Measurements from ENCODE around the gene CLDN34. TPM values are rescaled to one million over a fixed set of nuclear protein-coding genes. Genes with fewer than 3 reads are reported as not detected.
A peak's percentile ranks its signal among the peaks of the same experiment; 100 is the strongest.

Gene CLDN34
- total RNA-seq, 4 donors from 2014 or later = not detected

GRCh38 chrX:10011261-10011931 is 44.2 kb downstream of the CLDN34 start:
- H3K36me3 ChIP-seq = no peaks in the 10 kb centered on the region
- no peak overlapping the region for H3K4me3 ChIP-seq
- peaks cover 0 to 24% (median 7%) of the 10 kb centered on the region in 3 donors for H3K4me1 ChIP-seq
- H3K27ac ChIP-seq = peak overlapping the region in 3 of 4 donors; percentile 2 to 43 (median 22)
- 52 to 58% methylated on average over 5 to 10 of the region's 10 CpGs for WGBS, 2 donors (ENCODE audit: low coverage in 1 of 2)
- no peaks in the 10 kb centered on the region for H3K27me3 ChIP-seq
- H3K9me3 ChIP-seq = no peaks in the 10 kb centered on the region
- no peak for TF ChIP-seq EP300 (IDR thresholded peaks at IDR 0.05)
- no peak for TF ChIP-seq POLR2A (IDR thresholded peaks at IDR 0.05)
- no peak for TF ChIP-seq CTCF (IDR thresholded peaks at IDR 0.05)
- no peak for TF ChIP-seq POLR2AphosphoS5 (IDR thresholded peaks at IDR 0.05)
- no peak for ATAC-seq

DNA sequence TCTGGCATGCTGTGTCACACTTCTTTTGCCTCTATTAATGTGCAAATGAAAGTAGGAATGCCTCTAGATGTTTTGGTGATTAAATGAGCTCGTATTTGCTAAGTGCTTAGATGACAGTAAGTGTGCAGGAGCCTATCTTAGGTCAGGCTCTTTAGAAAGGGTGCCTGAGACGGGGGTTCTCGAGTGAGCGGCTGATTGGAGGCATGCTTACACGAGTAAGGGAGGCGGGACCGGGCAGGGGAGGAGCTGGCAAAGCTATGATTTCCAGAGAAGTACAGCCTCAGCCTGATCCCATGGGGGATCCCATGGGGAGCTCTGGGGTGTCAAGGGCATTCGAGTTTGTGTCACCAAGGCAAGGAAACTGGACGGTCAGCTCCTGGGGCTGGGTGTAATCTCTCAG is 44.8 kb downstream of the CLDN34 start:
- H3K27me3 ChIP-seq = no peaks in the 10 kb centered on the region
- 51% methylated on average over 3 of the region's 9 CpGs; no CpG with 5 or more reads in 1 of the 2 donors for WGBS, 2 donors (ENCODE audit: low coverage in 1 of 2)
- no peaks in the 10 kb centered on the region for H3K9me3 ChIP-seq

GRCh38 chrX:10014462-10015354 is 47.5 kb downstream of the CLDN34 start:
- ATAC-seq = peak; percentile 94
- no peaks in the 10 kb centered on the region for H3K36me3 ChIP-seq
- peak overlapping the region; percentile 65 to 77 for H3K4me3 ChIP-seq
- H3K27ac ChIP-seq = peak overlapping the region; percentile 92 to 97 (median 94)
- peak; percentile 27 to 66 for TF ChIP-seq POLR2A (IDR thresholded peaks at IDR 0.05)
- no peak for TF ChIP-seq EP300 (IDR thresholded peaks at IDR 0.05)
- TF ChIP-seq CTCF (IDR thresholded peaks at IDR 0.05) = no peak
- no peaks in the 10 kb centered on the region for H3K9me3 ChIP-seq
- WGBS, 2 donors (ENCODE audit: low coverage in 1 of 2) = 20% methylated on average over 2 of the region's 110 CpGs; no CpG with 5 or more reads in 1 of the 2 donors
- no peaks in the 10 kb centered on the region for H3K27me3 ChIP-seq
- peaks cover 0 to 50% (median 14%) of the 10 kb centered on the region in 3 donors for H3K4me1 ChIP-seq

More for the DNA sequence above, 44.8 kb downstream of the CLDN34 start:
- no peaks in the 10 kb centered on the region for H3K36me3 ChIP-seq
- TF ChIP-seq EP300 (IDR thresholded peaks at IDR 0.05) (no peak), POLR2A (IDR thresholded peaks at IDR 0.05) (no peak), POLR2AphosphoS5 (IDR thresholded peaks at IDR 0.05) (no peak), CTCF (IDR thresholded peaks at IDR 0.05) (no peak)
- peak overlapping the region in 1 of 4 donors; percentile 2 for H3K27ac ChIP-seq
- no peak overlapping the region for H3K4me3 ChIP-seq
- H3K4me1 ChIP-seq = peaks cover 0 to 27% (median 7%) of the 10 kb centered on the region in 3 donors
- no peak for ATAC-seq

- Histone ChIP-seq H3K9me3 (no peaks in the 10 kb centered on the region), H3K4me3 (peak overlapping the region; percentile 65 to 88), H3K27me3 (no peaks in the 10 kb centered on the region), H3K27ac (peak overlapping the region; percentile 92 to 95 (median 94)), H3K36me3 (no peaks in the 10 kb centered on the region), H3K4me1 (peaks cover 0 to 52% (median 14%) of the 10 kb centered on the region in 3 donors)
- TF ChIP-seq CTCF (IDR thresholded peaks at IDR 0.05) (no peak), POLR2A (IDR thresholded peaks at IDR 0.05) (no peak), POLR2AphosphoS5 (IDR thresholded peaks at IDR 0.05) (no peak), EP300 (IDR thresholded peaks at IDR 0.05) (no peak)
- ATAC-seq = peak; percentile 19
- no CpG with 5 or more reads among the region's 71 CpGs for WGBS, 2 donors (ENCODE audit: low coverage in 1 of 2)
These were observed 48.2 kb downstream of the CLDN34 start for GRCh38 chrX:10015355-10015722.

All from gastroesophageal sphincter (tissue), 4 donors.